Natural killer cell (primary cell): ENCODE results near the gene HNRNPUL1. TPM values are rescaled to one million over a fixed set of nuclear protein-coding genes. Genes with fewer than 3 reads are reported as not detected.

Experiments used
- ATAC-seq, 3 donors: fragments of 150-1000 bp in 2 of 3; fragments of 200-7000 bp in 1 of 3; cut with Tn5 transposase; 1 replicate in 1 of 3; 2 replicates in 2 of 3; pipeline ENCODE4 v1.10.0; 2021; ENCODE audit warnings: mild to moderate bottlenecking in 2 of 3, moderate library complexity in 2 of 3
- DNase-seq, 2 donors: peaks; one replicate each; pipeline versions ENCODE4 v3.0.0 to v3.0.0-alpha.2; 2013 to 2021; ENCODE audit warnings: mixed read lengths in 1 of 2
- H3K27ac ChIP-seq: one replicate; pipeline ENCODE4 v1.5.1; 2013; ENCODE audit warnings: mild to moderate bottlenecking, low read length
- H3K27me3 ChIP-seq: one replicate; pipeline ENCODE4 v1.6.1; 2013; ENCODE audit warnings: low read length; ENCODE audit not compliant: control insufficient read depth, insufficient read depth
- H3K36me3 ChIP-seq: one replicate; pipeline ENCODE4 v1.6.1; 2013; ENCODE audit warnings: low read length; ENCODE audit not compliant: control insufficient read depth, insufficient read depth
- H3K4me1 ChIP-seq: one replicate; pipeline ENCODE4 v1.6.1; 2013; ENCODE audit warnings: low read length; ENCODE audit not compliant: control insufficient read depth, insufficient read depth
- H3K4me3 ChIP-seq: one replicate; pipeline ENCODE4 v1.5.1; 2013; ENCODE audit warnings: low read length
- H3K9me3 ChIP-seq: one replicate; pipeline ENCODE4 v1.6.1; 2013; ENCODE audit warnings: low read length; ENCODE audit not compliant: control insufficient read depth, insufficient read depth
- H3K27ac Mint-ChIP-seq, 2 donors: one replicate each; pipeline ENCODE4 v1.8.0; 2022; ENCODE audit warnings: mild to moderate bottlenecking in 2 of 2, mixed read lengths in 2 of 2, moderate library complexity in 1 of 2
- H3K27me3 Mint-ChIP-seq, 2 donors: one replicate each; pipeline ENCODE4 v1.8.0; 2022; ENCODE audit warnings: low read depth in 2 of 2, mixed read lengths in 2 of 2
- H3K36me3 Mint-ChIP-seq: one replicate; pipeline ENCODE4 v1.8.0; 2022; ENCODE audit warnings: mixed read lengths
- H3K4me1 Mint-ChIP-seq, 2 donors: one replicate each; pipeline ENCODE4 v1.8.0; 2022; ENCODE audit warnings: mixed read lengths in 2 of 2
- H3K4me3 Mint-ChIP-seq: one replicate; pipeline ENCODE4 v1.8.0; 2022; ENCODE audit warnings: mild to moderate bottlenecking, moderate library complexity, mixed read lengths
- H3K9me3 Mint-ChIP-seq, 2 donors: one replicate each; pipeline ENCODE4 v1.8.0; 2022; ENCODE audit warnings: mixed read lengths in 2 of 2
- CTCF ChIP-seq: fragments of 200-600 bp; IDR thresholded peaks from one replicate; pipeline ENCODE4 v1.8.0; 2022; ENCODE audit warnings: antibody characterized with exemption
- WGBS: methylation state at CpG from one replicate; pipeline ENCODE4 v1.1.7; 2013; ENCODE audit warnings: missing lambda C conversion rate; ENCODE audit not compliant: insufficient coverage; 5-methylcytosine and 5-hydroxymethylcytosine counted together
- intact Hi-C: fragments of 100-400 bp; cut with micrococcal nuclease; formaldehyde crosslinking; loops from one replicate; pipeline ENCODE4 v1.14.2; 2022
- total RNA-seq, 4 donors: library from RNA; stranded (reverse); fragments of 120-200 nt in 1 of 4; gene quantifications; one replicate each; pipeline versions ENCODE4 v1.2.3 to v1.2.4, GENCODE V29; 2013 to 2022

Gene HNRNPUL1
- total RNA-seq, 3 donors from 2014 or later (not counting 1 experiment from before 2014, with no cell fraction given), result 279 to 360 (median 315) TPM

- H3K4me3 ChIP-seq, result no peak overlapping the region
- no peak for TF ChIP-seq CTCF
- no peaks in the 10 kb centered on the region for H3K27me3 ChIP-seq
- intact Hi-C loops, result no loop called here
- H3K27ac ChIP-seq, result no peak overlapping the region
- no peaks in the 10 kb centered on the region for H3K4me1 Mint-ChIP-seq
- H3K27me3 Mint-ChIP-seq, result peaks cover 0 to 2% of the 10 kb centered on the region in 2 donors
- DNase-seq (no peak), ATAC-seq (no peak)
- H3K27ac Mint-ChIP-seq, result no peak overlapping the region
- no peaks in the 10 kb centered on the region for H3K4me1 ChIP-seq
- no peaks in the 10 kb centered on the region for H3K36me3 Mint-ChIP-seq
- 81% methylated on average over 4 of the region's 4 CpGs for WGBS
- no peaks in the 10 kb centered on the region for H3K9me3 Mint-ChIP-seq
- no peak overlapping the region for H3K4me3 Mint-ChIP-seq
- H3K9me3 ChIP-seq, result no peaks in the 10 kb centered on the region
- H3K36me3 ChIP-seq, result no peaks in the 10 kb centered on the region
Observed at GRCh38 chr19:41244117-41244516, 20.1 kb upstream of the HNRNPUL1 start.

DNA sequence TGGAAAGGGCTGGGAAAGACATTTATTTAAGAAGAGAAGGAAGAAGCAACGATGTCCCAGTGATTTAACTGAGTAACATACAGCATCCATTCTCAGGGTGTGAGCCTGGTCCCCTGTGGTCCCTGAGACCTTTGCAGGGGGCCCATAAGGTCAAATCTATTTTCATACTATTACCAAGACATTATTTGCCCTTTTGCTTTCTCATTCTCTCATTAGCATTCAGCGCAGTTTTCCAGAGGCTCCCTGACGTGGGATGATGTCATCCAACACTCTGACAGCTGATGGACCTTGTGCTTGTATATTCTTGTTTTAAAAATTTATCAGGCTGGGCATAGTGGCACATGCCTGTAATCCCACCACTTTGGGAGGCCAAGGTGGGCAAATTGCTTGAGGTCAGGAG, 18.3 kb upstream of the HNRNPUL1 start:
- H3K4me3 Mint-ChIP-seq, result no peak overlapping the region
- H3K27me3 Mint-ChIP-seq, result no peaks in the 10 kb centered on the region
- H3K9me3 Mint-ChIP-seq, result no peaks in the 10 kb centered on the region
- no peaks in the 10 kb centered on the region for H3K36me3 Mint-ChIP-seq
- no peak overlapping the region for H3K27ac ChIP-seq
- no peaks in the 10 kb centered on the region for H3K36me3 ChIP-seq
- H3K27ac Mint-ChIP-seq, result no peak overlapping the region
- no peaks in the 10 kb centered on the region for H3K9me3 ChIP-seq
- no peaks in the 10 kb centered on the region for H3K4me1 ChIP-seq
- TF ChIP-seq CTCF, result no peak
- no peak for DNase-seq
- intact Hi-C loops, result no loop called here
- H3K4me1 Mint-ChIP-seq, result no peaks in the 10 kb centered on the region
- H3K27me3 ChIP-seq, result no peaks in the 10 kb centered on the region
- no peak for ATAC-seq
- no peak overlapping the region for H3K4me3 ChIP-seq
- WGBS, result 94% methylated on average over 3 of the region's 3 CpGs

- no peaks in the 10 kb centered on the region for H3K27me3 ChIP-seq
- DNase-seq (no peak), ATAC-seq (no peak)
- no peaks in the 10 kb centered on the region for H3K4me1 Mint-ChIP-seq
- no peak overlapping the region for H3K4me3 Mint-ChIP-seq
- no peaks in the 10 kb centered on the region for H3K4me1 ChIP-seq
- peaks cover 10 to 11% of the 10 kb centered on the region in 2 donors for H3K27me3 Mint-ChIP-seq
- intact Hi-C loops, result no loop called here
- 88% methylated on average over 4 of the region's 4 CpGs for WGBS
- no peak for TF ChIP-seq CTCF
- no peaks in the 10 kb centered on the region for H3K9me3 ChIP-seq
- no peak overlapping the region for H3K4me3 ChIP-seq
- H3K27ac ChIP-seq, result no peak overlapping the region
- H3K27ac Mint-ChIP-seq, result no peak overlapping the region
- H3K36me3 Mint-ChIP-seq, result no peaks in the 10 kb centered on the region
- no peaks in the 10 kb centered on the region for H3K9me3 Mint-ChIP-seq
- no peaks in the 10 kb centered on the region for H3K36me3 ChIP-seq
Observed at GRCh38 chr19:41248895-41249294, 15.3 kb upstream of the HNRNPUL1 start.

GRCh38 chr19:41249707-41250423, 14.3 kb upstream of the HNRNPUL1 start:
- intact Hi-C loops, result no loop called here
- H3K36me3 ChIP-seq, result no peaks in the 10 kb centered on the region
- Mint-ChIP-seq H3K36me3 (no peaks in the 10 kb centered on the region), H3K27me3 (peaks cover 10 to 11% of the 10 kb centered on the region in 2 donors), H3K27ac (no peak overlapping the region), H3K9me3 (no peaks in the 10 kb centered on the region), H3K4me1 (no peaks in the 10 kb centered on the region), H3K4me3 (no peak overlapping the region)
- H3K4me3 ChIP-seq, result no peak overlapping the region
- no peak for TF ChIP-seq CTCF
- no peak for DNase-seq
- no peak overlapping the region for H3K27ac ChIP-seq
- ATAC-seq, result no peak
- no peaks in the 10 kb centered on the region for H3K9me3 ChIP-seq
- 97% methylated on average over 9 of the region's 9 CpGs for WGBS
- no peaks in the 10 kb centered on the region for H3K4me1 ChIP-seq
- no peaks in the 10 kb centered on the region for H3K27me3 ChIP-seq
